ENCODE data around the gene PCP2.

PCP2 gene

GRCh38 chr19:7618771-7619510 lies 14.6 kb downstream of the PCP2 start:
- DNase-seq = no peak

GRCh38 chr19:7618348-7618747 lies 15.2 kb downstream of the PCP2 start:
- no peak for DNase-seq

- no peak for DNase-seq
These were observed 15.8 kb downstream of the PCP2 start for GRCh38 chr19:7617735-7618134.

- DNase-seq = no peak
These were observed 16.3 kb downstream of the PCP2 start for GRCh38 chr19:7617172-7617571.

GRCh38 chr19:7614859-7615741 lies 18.4 kb downstream of the PCP2 start:
- DNase-seq = no peak

- no peak for DNase-seq
These were observed 20.9 kb downstream of the PCP2 start for GRCh38 chr19:7612282-7613274.

GRCh38 chr19:7611541-7612279 lies 21.8 kb downstream of the PCP2 start:
- DNase-seq = no peak

- DNase-seq = no peak
These were observed 22.9 kb downstream of the PCP2 start for GRCh38 chr19:7610491-7611240.

GRCh38 chr19:7607874-7608560 lies 25.5 kb downstream of the PCP2 start:
- no peak for DNase-seq

GRCh38 chr19:7607212-7607873 lies 26.2 kb downstream of the PCP2 start:
- no peak for DNase-seq

- DNase-seq = no peak
These were observed 27.2 kb downstream of the PCP2 start for GRCh38 chr19:7606289-7606688.

- DNase-seq = peak; percentile 27 to 28
These were observed 27.9 kb downstream of the PCP2 start for GRCh38 chr19:7605490-7606222.

GRCh38 chr19:7603919-7604318 lies 29.6 kb downstream of the PCP2 start:
- DNase-seq = no peak

GRCh38 chr19:7602935-7603497 lies 30.5 kb downstream of the PCP2 start:
- DNase-seq = no peak

- DNase-seq = no peak
These were observed 31.1 kb downstream of the PCP2 start for GRCh38 chr19:7602240-7602934.

GRCh38 chr19:7600721-7601120 lies 32.8 kb downstream of the PCP2 start:
- no peak for DNase-seq

GRCh38 chr19:7598180-7598579 lies 35.3 kb downstream of the PCP2 start:
- no peak for DNase-seq

GRCh38 chr19:7597689-7598088 lies 35.8 kb downstream of the PCP2 start:
- no peak for DNase-seq

Data from Kasumi-1 (cell line).